HG02642 (cell line): ENCODE data around the gene VPS16.

Experiments
- ATAC-seq: cut with Tn5 transposase; IDR thresholded peaks from one replicate; pipeline ENCODE4 v1.9.1; 2021; ENCODE audit warnings: mild to moderate bottlenecking; ENCODE audit not compliant: unreplicated experiment, poor library complexity

Gene VPS16

DNA sequence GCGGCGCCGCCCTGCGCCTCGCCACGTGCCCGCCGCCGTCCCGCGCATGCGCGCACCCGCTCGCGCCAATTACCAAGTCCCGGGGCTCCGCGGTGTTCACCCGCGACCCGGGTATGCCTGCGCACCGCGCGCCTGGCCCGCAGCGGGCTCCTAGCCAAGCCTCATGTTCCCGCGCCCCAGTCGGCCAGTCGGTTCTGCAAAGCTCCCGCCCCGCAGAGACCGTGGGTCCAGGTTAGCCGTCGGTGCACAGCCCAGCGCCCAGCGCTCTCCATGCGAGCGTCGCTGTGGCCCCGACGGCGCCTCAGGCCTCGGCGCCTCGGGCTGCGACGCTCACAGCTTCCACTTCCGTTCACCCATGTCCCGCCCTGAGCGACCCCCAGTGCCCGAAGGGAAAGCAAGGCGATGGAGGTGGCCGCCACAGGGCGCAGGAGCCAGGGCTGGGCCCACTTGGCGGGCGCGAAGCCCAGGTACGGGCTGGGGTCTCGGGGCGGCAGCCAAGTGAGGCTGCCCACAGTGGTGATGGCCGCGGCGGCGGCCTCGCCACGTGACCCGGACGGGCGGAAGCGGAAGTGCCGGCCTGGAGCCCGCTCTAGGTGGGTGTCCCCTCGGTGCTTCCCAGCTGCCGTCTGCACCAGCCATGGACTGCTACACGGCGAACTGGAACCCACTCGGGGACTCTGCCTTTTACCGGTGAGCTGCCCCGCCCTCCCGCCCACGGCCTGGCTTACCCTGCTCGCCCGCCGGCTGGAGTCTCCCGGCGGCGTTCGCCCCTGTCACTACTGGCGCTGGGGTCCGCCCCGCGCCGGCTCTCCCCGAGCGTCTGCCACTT lies at the start of gene VPS16, which contains the start of gene PCED1A:
Gene VPS16, plus strand, starts transcription at position 608 of the 829 bp plus-strand sequence. Its CDS starts 30 bp downstream, at position 638.
Gene PCED1A, minus strand, starts transcription at position 518 of the 829 bp plus-strand sequence. CDS start 743 bp downstream, outside the sequence.
- ATAC-seq: peak; percentile 96

DNA sequence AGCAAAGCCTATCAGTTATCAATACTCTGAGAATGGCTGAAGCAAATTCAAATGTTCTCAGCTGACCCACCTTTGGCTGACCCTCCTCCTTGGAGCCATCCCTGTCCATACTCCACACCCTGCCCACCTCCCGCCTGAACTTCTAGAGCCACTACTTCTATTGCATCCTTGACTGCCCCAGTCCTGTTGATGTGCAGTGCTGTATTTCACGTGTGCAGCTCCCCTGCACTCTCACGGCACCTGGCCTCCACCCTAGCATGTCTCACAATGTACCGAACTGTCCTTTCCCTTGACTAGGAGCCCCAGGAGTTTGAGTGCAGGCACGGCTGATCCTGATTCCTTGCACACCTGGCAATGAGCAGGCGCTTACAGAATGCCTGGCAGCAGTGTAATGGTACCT lies 47.1 kb upstream of the VPS16 start:
- no peak for ATAC-seq

DNA sequence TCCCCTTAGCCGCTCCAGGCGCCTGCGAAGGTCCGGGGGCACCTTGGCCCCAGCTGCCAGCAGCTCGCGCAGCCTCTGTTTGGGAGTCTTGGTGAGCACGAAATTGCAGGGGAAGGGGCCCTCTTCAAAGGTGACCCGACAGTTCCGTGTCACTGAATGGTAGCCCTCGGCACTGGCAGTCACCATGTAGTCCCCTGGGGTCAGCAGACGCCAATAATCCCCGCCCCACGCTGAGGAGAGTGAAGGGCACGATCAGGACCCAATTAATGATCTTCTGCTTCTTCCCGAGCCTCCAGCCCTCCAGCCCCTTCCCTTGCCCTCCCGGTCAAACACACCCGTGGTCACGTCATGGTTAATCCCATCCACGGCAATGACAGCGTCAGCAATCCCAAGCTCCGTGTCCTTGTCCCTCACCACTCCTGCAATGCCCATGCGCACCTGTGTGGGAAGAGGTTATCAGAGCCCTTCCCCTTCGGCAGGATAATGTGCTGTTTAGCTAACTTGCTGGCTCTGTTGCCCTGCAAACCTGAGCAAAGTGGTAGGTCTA lies 46.3 kb upstream of the VPS16 start:
- ATAC-seq: no peak

DNA sequence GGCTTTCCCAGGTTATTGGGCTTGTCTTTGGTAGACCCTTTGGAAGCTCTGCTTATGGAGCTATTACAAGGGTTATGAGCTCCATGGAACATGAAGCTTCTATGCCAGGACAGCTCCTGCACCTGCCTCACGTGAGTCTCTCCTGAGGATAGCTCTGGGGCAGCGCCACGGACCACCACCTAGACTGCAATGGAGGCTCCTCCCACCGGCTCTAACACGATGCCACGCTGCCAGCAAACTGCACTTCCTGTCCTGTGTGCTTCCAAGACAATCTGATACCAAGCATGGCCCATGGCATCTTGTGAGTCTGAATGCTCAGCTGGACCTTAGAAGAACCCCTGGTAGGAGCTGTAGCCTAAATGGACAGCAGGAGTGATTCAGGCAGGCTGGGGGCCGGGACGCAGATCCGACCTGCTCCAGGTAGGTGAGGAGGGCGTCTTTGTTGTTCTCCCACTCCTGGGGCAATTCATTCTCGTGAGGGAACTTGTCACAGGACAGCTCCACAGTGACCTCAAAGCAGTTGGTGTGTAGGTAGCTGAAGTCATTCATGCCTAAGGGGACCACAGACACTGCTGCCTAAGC lies 45.6 kb upstream of the VPS16 start:
- no peak for ATAC-seq

DNA sequence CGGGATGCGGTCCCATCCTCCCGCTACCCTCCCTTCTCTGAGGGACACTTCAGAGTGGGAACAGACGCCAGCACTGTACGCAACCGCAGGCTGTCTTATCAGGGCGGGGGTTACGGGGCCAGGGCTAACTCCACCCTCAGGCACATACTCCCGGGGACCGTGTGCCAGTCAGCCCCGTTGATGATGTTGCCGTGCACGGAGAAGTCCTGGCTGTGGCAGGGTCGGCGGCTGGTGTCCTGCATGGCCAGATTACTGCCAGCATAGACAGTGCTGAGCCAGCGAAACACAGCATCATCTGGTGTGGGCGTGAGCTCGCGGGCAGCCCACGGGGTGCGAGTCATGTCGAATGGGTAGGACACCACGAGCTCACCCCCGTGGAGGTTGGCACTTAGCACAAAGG lies 45.1 kb upstream of the VPS16 start:
- ATAC-seq: no peak

DNA sequence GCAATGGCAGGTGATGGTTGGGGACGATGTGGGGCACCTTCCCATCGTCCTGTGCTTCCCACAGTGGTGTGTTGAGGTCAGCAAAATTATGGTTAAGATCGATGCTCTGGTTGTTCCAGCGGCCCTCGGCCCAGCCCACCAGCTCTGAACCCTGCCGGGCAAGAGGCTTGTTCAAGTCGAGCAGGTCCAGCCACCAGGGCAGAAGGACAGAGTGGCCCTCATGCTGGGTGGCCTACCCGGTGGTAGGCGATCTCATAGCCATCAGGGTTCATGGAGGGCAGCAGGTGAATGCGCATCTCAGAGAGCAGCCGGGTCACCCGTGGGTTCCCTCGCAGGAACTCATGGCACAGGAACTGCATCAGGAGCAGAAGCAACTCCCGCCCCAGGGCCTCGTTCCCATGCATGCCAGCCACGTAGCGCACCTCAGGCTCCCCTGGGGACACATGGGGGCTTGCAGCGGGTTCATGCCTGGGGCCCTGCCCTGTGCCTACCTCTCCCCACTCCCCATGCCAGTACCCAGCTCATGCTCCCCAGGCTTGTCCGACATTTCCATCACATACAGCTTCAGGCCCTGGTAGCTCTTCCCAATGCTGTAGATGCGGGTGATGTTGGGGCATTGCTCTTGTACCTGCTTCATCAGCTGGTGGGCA lies 44.4 kb upstream of the VPS16 start:
- ATAC-seq: no peak

DNA sequence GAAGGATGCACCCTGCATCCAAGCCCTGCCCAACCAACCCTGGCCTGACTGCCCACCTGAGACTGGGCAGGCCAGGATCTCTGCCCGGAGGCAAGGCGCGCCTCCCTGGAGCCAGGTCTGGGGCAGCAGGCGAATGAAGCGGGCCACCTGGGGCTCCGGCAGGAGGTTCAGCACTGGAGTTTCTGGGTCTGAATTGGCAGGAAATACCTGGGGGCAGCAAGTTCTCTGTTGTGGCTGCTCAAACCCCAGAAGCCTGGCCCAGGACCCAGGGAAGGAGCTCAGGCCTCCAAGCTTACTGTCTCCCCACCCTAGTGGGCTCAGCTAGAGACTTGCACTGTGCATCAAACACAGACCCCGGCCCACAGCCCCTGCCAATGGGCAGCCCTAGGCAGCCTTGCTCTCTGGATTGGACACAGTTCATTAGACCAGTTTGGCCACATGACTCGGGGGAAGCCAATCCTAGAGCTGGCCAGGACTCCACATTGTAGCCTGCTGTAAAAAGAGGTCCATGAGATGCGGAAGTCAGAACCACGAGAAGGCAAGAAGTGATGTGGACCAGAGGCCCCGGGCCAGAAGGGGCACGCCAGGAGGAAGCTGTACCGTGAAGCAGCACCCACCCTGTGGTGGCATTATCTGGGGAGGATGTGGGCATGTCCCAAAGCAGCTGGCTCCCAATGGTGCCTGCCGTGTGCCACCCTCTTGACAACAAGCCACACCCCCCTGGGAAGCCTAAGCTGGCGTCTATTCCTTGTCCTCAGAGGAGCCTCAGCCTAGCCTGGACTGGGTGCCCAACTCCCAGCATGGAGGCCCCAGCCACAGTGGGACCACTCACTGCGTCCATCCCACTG lies 43.2 kb upstream of the VPS16 start:
- no peak for ATAC-seq

DNA sequence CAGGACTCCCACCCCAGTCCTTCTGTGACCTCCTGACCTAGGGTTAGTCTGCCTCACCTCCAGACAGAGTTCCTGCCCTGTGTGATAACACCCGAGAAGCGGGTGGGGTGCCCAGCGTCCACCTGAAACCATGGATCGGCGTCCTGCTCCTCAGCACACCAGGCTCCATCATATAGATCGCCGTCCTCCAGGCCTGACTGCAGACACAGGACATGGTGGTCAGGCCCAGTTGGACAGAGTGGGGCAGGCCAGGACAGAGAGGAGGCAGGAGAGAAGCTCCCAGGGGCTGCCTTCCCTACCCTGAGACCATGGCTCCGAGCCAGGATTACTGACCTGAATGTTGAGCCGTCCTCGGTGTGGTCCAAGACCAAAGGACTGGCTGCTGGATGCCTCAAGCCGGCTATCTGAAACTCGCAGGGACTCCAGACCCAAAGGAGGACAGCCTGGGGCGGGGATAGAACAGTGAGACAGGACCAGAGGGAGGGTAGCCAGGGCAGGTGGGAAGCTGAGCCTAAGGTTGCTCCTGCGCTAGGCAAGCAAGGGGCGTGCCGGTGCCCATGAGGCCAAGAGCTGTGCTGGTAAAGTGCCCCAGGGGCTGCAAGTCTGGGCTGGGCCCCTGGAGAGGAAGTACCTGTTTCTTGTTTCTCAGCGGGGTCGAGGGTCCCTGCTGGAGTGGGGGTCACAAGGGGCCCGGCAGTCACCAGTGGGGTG lies 42.3 kb upstream of the VPS16 start:
- ATAC-seq: no peak

DNA sequence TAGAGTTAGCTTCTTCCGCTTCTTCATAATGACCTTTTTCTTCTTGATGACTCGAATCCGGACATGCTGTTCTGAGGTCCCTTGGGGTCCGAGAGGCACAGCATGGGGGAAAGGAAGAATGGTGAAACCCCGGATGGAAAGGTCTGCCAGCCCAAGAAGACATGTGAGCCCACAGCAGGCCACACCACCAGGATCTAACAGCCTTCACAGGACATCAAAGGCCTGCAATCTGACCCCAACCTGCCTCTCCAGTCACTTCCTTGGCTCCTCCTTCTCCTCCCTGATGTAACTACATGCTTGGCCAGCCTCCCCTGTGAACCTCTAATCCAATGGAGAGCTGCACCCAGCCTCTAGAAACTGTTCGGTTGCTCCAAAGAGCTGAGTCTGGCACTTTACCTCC lies 41.7 kb upstream of the VPS16 start:
- ATAC-seq: no peak

DNA sequence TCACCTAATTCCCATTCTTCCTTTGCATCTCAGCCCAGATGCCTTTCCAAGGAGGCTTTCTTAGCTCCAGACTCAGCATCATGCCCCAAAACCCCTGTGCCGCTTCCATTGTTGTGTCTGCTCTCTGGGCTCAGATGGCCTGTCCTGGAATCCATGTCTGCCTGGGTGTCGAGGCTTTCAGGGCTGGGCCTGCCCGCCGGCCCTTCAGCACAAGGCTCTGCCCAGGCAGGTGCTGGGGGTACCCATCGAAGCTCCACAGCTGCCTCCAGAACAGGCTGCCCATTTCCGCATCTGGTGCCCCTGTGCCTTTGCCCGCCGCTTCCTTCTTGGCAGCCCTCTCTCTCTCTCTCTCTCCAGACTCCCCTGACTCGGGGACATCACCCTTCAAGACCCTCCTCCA lies 41.3 kb upstream of the VPS16 start:
- ATAC-seq: no peak

DNA sequence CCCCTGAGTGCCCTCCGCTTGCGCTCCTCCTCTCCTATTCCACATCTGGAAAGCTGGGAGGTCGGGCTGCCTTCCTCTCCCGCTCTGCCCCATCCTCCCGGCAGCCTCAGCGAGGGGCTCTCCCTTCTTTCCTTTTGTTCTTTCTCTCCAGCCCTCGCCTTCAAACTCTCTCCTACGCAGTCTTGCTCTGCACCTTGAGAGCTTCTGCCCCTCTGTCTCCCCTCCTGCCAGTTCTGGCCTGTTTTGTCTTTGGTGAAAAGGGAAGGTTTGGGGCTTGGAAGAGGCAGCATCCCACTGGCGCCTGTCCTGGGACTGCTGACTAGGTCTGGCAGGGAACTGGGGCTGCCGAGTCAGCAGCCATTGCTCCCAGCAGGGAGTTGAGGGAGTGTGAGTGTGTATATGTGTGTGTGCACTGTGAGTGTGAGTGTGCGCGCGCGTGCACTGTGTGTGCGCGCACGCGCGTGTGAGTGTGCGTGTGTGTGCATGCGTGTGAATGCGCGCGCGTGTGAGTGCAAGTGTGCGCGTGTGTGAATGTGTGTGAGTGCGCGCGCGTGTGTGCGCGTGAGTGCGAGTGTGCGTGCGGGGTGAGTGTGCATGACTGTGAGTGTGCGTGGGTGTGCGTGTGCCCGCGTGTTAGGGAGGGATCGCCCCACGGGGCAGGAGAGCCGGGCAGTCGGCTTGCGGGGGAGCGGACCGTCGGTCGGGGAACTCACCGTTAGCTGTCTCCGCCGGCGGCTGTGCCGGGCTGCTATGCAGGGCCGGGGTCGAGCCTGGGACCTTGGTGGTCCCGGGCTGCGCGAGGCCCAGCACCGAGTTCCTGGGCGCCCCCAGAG lies 40.6 kb upstream of the VPS16 start:
- no peak for ATAC-seq

DNA sequence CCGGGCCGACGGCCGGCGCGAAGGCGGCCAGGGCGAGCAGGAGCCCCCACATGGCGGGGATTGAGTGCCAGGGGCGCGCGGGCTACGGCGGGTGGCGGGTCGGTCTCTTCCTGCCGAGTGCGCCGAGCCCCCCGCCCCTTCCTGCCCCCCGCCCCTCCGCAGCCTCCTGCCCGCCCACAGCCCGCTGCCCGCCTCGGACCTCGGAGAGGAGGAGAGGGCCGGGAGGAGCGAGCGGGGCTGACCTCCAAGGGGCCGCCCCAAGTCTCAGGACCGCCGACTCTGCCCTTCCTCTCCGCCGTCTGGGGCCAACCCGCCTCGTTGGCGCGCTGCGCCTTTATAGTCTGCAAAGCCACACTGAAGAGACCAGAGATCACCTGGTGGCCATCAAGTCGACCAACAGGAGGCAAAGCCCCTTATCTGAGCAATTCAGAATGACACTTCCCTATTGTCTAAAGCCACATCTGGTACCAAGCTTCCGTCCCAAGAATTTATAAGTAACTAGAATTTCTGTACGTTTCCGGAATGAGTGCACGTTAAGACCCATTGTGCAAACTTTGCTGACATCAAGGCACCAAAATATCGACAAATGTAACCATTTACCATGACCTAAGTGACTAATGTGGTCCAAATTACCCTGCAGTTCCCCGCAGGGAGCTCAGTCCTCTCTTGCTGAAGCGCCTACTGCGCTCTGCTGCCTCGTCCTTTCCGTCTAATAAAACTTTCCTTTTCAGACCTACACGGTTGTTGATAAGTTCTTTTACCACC lies 39.8 kb upstream of the VPS16 start, which contains the start of gene CPXM1:
Gene CPXM1, minus strand, starts transcription at position 107 of the 765 bp plus-strand sequence. Its CDS starts 55 bp downstream, at position 52.
- ATAC-seq: no peak

DNA sequence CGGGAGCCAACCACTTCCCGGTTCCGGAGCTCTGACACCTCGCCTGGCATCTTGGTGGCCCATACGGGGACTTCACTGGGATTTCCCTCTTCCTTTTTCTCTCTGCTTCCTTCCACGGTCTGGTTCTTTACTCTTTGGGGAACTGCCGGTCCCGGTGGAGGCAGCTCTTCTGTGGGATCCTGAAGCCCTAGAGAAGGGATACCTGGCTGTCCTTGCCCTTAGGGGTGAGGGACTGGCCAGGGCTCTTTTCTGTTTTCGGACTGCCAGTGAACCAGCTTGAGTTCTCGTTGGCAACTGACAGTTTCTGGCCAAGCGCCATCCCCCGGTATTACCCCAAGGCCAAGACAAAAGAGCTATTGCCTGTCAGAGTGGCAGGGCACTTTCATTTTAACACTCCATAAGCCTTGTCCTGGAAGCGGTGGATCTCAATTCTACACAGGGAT lies 39.2 kb upstream of the VPS16 start:
- no peak for ATAC-seq

DNA sequence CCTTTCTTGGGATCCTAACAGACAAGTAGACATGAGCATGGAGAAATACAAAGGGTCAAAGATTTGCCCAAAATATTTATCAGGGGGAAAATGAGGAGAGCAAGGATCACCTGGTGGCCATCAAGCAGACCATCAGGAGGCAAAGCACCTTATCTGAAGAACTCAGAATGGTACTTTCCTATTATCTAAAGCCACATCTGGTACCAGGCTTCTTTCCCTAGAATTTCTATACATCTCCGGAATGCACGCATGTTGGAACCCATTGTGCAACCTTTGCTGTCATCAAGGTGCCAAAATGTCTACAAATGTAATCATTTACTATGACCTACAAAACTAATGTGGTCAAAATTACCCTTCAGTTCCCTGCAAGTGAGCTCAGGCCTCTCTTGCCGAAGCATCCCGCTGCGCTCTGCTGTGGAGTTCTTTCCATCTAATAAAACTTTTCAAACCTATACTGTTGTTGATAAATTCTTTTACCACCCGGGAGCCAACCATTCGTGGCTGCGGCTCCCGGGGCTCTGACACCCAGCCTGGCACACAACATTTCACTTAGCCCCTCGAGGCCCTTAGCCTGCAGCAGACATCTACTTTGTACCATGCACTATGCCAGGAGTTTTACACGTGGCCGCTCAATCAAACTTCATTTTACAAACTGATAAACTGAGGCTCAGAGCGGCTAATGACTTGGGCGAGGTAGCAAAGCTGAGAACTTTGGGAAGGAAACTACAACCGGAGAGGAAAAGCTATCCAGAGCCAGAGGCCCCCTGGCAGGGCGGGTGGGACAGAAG lies 36.3 kb upstream of the VPS16 start:
- no peak for ATAC-seq

DNA sequence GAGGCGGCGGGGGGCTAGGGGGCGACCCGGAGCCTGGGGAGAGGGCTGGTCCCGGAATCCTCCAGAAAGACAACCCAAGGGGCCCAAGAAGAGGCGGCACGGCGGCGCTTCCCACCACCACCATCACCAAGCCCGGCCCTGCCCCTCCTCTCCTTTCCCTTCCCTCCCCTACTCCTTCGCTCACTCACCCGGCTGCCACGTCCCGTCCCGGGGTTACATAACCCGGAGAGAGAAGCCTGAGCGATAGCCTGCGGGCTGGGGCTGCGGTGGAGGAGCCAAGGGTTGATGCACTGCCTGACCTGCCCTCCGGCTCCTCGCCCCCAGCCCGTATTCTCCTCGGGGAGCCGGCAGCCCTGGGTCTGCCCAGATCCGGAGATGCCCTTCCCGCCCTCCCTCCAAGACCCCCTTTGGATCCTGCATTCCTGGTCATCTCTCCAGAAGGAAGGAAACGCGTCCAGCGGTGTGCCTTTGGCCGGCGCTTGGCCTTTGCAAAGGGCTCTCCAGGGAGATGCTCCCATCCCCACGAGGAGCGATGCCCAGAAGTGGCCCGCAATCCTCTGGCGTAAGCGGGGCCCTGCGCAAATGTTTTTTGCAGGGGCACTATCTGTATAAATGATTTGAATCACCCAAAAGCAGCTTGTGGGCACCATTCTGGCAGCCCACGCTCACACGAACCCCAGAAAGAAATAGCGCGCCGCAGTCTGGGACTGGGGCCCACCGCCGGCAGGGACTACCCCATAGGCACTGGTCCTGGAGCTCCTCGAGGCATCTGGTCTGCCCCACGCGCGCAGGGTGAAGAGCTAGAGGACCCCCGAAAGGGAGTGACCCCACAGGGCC lies 35.5 kb upstream of the VPS16 start:
- no peak for ATAC-seq

DNA sequence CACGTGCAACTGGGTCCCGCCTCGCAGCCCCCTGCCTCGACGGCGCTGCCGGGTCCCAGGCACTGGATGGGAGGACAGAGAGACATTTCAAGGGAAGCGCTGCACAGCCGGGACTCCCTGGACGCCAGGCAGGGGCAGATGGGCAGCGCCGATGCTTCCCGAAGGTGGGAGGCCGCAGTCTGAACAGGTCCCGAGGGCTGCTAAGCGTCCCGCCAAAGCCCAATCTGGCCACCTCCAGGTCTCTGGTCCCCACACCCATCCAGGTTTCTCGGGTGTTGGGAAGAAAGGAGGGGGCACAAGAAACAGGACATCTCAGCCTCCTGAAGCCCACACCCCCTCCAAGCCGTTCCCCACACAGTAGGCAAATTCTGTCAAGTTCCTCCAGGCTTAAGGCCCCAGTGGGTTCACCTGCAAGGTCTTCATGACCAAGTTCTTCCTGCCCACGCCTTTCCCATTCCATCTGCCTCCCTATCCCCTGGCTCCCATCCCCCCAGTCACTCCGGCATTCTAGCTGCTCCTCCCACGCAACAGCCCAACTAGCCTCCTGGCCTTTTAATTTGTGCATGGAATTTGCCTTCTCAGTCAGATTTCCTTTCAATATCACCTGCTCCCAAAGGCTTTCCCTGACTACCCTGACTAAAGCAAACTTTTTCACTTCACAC lies 34.7 kb upstream of the VPS16 start:
- ATAC-seq: no peak
